Activated T-cell treated with anti-CD3 and anti-CD28 coated beads, Interleukin-2, amount 50 U/mL, for 4 hours (primary cell): ENCODE measurements around the gene RAP1GAP. TPM values are rescaled to one million over a fixed set of nuclear protein-coding genes. Genes with fewer than 3 reads are reported as not detected.
"Not testable (repeated sequence)": the region's sequence is repeated elsewhere in the genome, so short reads cannot be mapped to it uniquely, and the experiment has no call there.

ENCODE experiments used
- ATAC-seq, 2 donors: fragments of 200-7000 bp; cut with Tn5 transposase; one replicate each; pipeline ENCODE4 v1.10.0; 2021
- DNase-seq: peaks from one replicate; pipeline ENCODE4 v3.0.0-alpha.2; 2020
- H3K27me3 Mint-ChIP-seq: one replicate; pipeline ENCODE4 v1.8.0; 2021; ENCODE audit warnings: low read depth, mixed read lengths
- H3K36me3 Mint-ChIP-seq: one replicate; pipeline ENCODE4 v1.8.0; 2022; ENCODE audit warnings: mixed read lengths; ENCODE audit not compliant: insufficient read depth
- H3K4me1 Mint-ChIP-seq: one replicate; pipeline ENCODE4 v1.8.0; 2021; ENCODE audit warnings: low read depth, mixed read lengths
- H3K4me3 Mint-ChIP-seq: one replicate; pipeline ENCODE4 v1.8.0; 2021; ENCODE audit warnings: mild to moderate bottlenecking, moderate library complexity, mixed read lengths
- H3K9me3 Mint-ChIP-seq: one replicate; pipeline ENCODE4 v1.8.0; 2021; ENCODE audit warnings: mixed read lengths
- total RNA-seq, 3 donors: library from RNA; stranded (reverse); gene quantifications; one replicate each; pipeline ENCODE4 v1.2.1, GENCODE V29; 2021

The RAP1GAP gene
- total RNA-seq, 3 donors from 2014 or later = 0.46 to 1.4 (median 1.2) TPM

- H3K4me1 Mint-ChIP-seq = peaks cover 4% of the 10 kb centered on the region
- no peaks in the 10 kb centered on the region for H3K9me3 Mint-ChIP-seq
- no peak for DNase-seq
- no peak for ATAC-seq
- peaks cover 17% of the 10 kb centered on the region for H3K27me3 Mint-ChIP-seq
- no peak overlapping the region for H3K4me3 Mint-ChIP-seq
- no peaks in the 10 kb centered on the region for H3K36me3 Mint-ChIP-seq
Observed at GRCh38 chr1:21634806-21635535, 34.2 kb downstream of the RAP1GAP start.

DNA sequence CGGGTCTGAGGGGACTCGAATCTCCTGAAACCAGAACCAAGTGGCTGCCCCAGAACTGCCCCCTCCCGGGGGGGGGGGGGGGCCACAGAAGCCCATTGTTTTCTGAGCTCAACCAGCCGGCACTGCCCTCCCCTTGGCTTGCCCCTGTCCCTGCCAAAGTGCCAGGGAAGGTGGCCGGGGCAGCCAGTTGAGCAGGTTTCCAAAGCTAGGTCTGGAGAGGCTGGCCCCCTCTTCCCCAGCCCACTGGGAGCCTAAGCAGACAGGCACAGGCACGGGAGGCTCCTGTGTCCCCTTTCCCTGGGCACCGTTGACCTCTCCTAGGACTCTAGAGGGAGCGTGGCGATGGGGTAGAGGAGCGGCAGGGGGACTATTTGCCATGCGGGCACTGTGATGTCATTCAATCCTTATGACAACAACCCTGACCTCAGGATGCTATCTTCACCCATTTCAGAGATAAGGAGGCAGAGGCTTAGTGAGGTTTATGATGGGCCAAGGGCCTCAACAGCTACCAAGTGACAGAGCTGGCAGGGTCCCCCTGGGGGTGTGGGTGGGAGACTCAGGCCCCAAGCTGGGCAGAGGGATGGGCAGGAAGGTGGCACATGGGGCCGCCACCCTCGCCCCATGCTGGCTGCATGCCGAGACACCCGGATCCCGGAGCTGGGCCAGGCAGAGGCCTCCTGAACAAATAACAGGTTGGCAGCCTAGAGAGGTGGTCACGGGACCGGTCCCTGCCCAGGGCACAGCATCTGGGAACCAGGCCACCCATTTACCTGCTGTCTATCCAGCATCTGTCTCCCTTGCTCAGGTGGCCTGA, 35.0 kb downstream of the RAP1GAP start:
- DNase-seq = no peak
- Mint-ChIP-seq H3K27me3 (peaks cover 23% of the 10 kb centered on the region), H3K36me3 (no peaks in the 10 kb centered on the region), H3K4me3 (no peak overlapping the region), H3K4me1 (peaks cover 4% of the 10 kb centered on the region), H3K9me3 (no peaks in the 10 kb centered on the region)
- ATAC-seq = no peak

- Mint-ChIP-seq H3K4me3 (no peak overlapping the region), H3K4me1 (no peaks in the 10 kb centered on the region)
- no peak for ATAC-seq
Observed at GRCh38 chr1:21633141-21633755, 35.9 kb downstream of the RAP1GAP start.

DNA sequence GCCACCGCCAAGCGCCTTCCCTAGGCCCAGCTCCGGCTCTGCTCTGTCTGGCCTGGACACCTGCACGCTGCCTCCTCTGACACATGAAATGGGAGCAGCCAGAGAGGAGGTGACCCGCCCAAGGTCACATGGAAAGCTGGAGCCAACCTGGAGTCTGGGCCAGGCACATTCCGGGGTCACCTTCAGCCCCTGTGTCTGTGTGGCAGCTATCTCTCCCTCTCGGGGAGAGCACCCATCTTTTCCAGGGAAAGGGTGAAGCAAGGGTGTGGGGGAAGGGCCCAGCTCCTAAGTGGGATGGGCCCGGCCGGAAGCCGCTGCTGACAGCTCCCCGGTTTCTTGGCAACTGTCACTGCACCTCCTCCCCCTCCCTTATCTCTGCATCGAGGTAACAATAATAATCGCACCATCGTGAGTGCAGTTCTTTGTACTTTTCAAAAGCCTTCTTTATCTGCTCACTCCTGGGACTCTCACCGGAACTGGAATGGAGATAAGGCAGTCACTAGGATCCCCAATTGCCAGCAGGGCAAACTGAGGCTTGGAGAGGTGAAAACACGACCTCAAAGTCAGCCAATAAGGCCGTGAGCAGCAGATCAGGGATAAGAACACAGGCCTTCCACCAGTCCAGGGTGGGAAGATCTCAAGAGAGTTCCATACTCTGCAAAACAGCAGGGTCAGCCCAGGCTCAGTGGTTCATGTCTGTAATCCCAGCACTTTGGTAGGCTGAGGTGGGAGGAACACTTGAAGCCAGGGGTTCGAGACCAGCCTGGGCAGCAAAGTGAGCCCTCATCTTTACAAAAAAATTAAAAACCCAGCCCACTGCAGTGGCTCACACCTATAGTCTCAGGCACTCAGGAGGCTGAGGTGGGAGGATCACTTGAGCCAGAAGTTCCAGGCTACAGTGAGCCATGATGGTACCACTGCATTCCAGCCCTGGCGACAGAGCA, 36.9 kb downstream of the RAP1GAP start:
- ATAC-seq = no peak
- no peaks in the 10 kb centered on the region for H3K4me1 Mint-ChIP-seq
- H3K27me3 Mint-ChIP-seq = peaks cover 25% of the 10 kb centered on the region

More at GRCh38 chr1:21633141-21633755, 35.9 kb downstream of the RAP1GAP start:
- Mint-ChIP-seq H3K36me3 (no peaks in the 10 kb centered on the region), H3K27me3 (peaks cover 25% of the 10 kb centered on the region), H3K9me3 (no peaks in the 10 kb centered on the region)
- DNase-seq = no peak

GRCh38 chr1:21631590-21631943, 37.6 kb downstream of the RAP1GAP start:
- not testable (repeated sequence) for H3K9me3 Mint-ChIP-seq, H3K4me3 Mint-ChIP-seq, H3K4me1 Mint-ChIP-seq, ATAC-seq, H3K36me3 Mint-ChIP-seq, DNase-seq
- peaks cover 25% of the 10 kb centered on the region for H3K27me3 Mint-ChIP-seq

More for the DNA sequence above, 36.9 kb downstream of the RAP1GAP start:
- DNase-seq = no peak
- Mint-ChIP-seq H3K4me3 (no peak overlapping the region), H3K9me3 (no peaks in the 10 kb centered on the region), H3K36me3 (no peaks in the 10 kb centered on the region)

DNA sequence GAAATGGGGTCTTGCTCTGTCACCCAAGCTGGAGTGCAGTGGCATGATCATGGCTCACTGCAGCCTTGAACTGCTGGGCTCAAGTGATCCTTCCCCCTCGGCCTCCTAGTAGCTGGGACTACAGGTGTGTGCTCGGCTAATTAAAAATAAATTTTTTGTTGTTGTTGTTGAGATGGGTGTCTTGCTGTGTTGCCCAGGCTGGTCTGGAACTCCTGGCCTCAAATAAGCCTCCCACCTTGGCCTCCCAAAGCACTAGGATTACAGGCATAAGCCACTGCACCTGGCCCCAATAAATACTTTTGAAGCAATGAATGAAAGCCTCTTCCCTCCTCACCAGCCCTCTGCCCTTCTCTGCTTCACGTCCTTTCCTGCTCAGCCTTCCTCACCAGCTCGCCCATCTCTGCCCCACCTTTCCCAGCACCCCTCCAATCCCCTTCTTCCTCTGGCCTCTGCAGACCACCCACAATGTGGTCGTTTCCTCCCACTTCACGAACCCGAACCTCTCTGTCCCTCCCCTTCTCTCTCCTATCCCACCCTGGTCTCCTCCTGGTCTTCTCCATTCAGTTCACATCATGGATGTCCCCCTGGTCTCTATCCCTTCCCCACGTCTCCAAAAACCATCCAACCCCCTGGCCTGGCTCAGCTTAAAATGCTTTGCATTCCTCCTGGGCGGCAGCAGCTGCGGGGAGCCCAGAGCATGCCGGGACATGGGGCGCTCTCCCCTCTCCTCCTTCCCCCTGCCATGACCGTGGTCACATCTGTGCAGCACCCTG, 38.4 kb downstream of the RAP1GAP start:
- Mint-ChIP-seq H3K27me3 (peaks cover 28% of the 10 kb centered on the region), H3K9me3 (no peaks in the 10 kb centered on the region), H3K36me3 (no peaks in the 10 kb centered on the region), H3K4me1 (no peaks in the 10 kb centered on the region), H3K4me3 (no peak overlapping the region)
- DNase-seq = no peak
- ATAC-seq = no peak

DNA sequence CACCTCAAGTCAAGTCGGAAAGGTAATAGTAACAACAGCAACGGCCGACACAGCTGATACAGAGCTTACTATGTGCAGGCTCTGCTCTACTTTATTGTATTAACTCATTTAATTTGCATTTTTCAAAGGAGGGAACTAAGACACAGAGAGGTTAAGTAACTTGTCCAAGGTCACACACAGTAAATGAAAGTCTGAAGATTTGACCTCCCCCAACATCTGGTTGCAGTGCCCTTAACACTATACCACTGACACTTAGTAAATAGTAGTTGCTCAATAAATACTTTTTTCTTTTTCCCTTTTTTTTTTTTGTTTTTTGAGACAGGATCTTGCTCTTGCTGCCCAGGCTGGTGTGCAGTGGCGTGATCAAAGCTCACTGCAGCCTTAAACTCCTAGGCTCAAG, 39.2 kb downstream of the RAP1GAP start:
- Mint-ChIP-seq H3K9me3 (no peaks in the 10 kb centered on the region), H3K4me3 (no peak overlapping the region), H3K4me1 (no peaks in the 10 kb centered on the region), H3K36me3 (no peaks in the 10 kb centered on the region), H3K27me3 (peaks cover 31% of the 10 kb centered on the region)
- DNase-seq (no peak), ATAC-seq (no peak)

- H3K4me3 Mint-ChIP-seq = no peak overlapping the region
- no peak for ATAC-seq
- no peaks in the 10 kb centered on the region for H3K9me3 Mint-ChIP-seq
- H3K4me1 Mint-ChIP-seq = no peaks in the 10 kb centered on the region
- no peaks in the 10 kb centered on the region for H3K36me3 Mint-ChIP-seq
- DNase-seq = no peak
- H3K27me3 Mint-ChIP-seq = peaks cover 33% of the 10 kb centered on the region
Observed at GRCh38 chr1:21628798-21629393, 40.3 kb downstream of the RAP1GAP start.

GRCh38 chr1:21626921-21627339, 42.2 kb downstream of the RAP1GAP start:
- ATAC-seq (no peak), DNase-seq (no peak)
- Mint-ChIP-seq H3K4me3 (no peak overlapping the region), H3K9me3 (no peaks in the 10 kb centered on the region), H3K36me3 (no peaks in the 10 kb centered on the region), H3K27me3 (peaks cover 32% of the 10 kb centered on the region), H3K4me1 (peaks cover 4% of the 10 kb centered on the region)

DNA sequence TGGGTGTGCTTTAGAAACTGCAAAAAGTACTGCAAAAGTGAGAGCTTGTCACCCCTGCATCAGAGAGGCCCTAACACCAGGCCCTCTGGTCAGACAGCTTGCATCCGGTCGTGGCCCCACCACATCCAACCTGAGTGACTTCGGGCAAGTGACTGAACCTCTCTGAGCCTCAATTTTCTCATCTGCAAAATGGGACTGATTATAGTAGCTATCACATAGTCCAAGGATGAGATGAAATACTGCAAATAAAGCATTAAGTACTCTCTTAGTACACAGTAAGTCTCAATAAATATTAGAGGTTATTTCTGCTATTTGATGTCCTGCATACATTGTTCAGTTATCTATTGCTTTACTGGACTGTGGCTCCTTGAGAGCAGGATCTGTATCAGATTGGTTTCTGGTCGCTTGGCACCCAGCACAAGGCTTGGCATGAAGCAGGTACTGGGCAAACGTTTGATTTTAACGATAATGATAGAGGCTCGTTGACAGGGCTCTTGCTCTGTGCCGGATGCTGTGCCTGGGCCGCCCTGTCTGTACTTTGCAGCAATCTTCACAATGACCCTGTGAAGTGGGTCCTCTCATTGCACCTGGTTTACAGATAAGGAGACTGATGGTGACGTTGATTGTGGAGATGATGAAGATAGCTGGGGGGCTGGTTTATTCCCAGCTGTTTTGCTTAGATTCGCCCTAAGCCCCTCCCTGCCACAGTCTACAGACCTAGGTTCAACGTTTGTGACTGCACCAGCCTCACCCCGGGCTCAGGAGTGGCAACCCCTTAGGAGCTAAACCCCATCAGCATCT, 43.6 kb downstream of the RAP1GAP start:
- peaks cover 9% of the 10 kb centered on the region for H3K4me1 Mint-ChIP-seq
- H3K36me3 Mint-ChIP-seq = no peaks in the 10 kb centered on the region
- DNase-seq (no peak), ATAC-seq (no peak)
- no peak overlapping the region for H3K4me3 Mint-ChIP-seq
- H3K27me3 Mint-ChIP-seq = peaks cover 36% of the 10 kb centered on the region
- no peaks in the 10 kb centered on the region for H3K9me3 Mint-ChIP-seq

DNA sequence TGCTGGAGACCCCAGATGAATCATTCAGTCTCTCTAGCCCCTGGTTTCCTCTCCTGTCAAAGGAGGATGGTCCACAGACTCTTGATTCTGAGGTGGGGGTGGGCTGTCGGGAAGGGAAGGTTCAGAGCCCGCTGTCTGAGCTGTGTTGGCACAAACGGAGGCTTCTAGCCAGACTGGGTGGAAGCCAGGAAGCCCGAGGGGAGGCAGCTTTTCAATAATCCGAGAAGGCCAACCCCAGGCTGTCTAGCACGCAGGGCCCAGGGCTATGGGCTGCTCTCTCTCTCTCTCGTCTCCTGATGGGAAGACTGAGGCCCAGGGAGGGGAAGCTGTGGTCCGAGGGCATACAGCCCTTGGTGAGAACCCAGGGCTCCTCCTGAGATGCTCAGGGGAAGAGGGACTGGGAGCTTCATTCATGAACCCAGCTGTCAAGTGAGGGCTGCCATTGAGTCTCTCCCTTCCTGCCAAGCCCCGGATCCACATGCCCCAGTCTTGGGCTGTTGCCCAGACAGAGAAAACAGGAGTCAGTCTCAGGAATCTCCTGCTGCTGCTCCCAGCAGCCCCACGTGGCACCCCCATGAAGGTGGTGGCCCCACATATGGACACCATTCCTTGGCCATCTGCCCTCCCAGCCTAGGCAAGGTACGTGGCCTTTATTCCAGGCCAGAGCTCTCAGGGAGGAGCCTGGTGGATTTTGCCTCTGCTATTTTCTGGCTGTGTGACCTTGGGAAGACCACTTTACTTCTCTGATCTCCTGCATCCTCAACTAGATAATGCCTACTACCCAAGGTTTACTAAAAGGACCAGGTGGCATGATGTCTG, 44.4 kb downstream of the RAP1GAP start:
- Mint-ChIP-seq H3K27me3 (peaks cover 37% of the 10 kb centered on the region), H3K4me3 (no peak overlapping the region), H3K9me3 (no peaks in the 10 kb centered on the region), H3K4me1 (peaks cover 9% of the 10 kb centered on the region), H3K36me3 (no peaks in the 10 kb centered on the region)
- DNase-seq (no peak), ATAC-seq (no peak)
